Stomach (tissue), 4 donors: ENCODE data around the gene TANC1.

ENCODE experiments used
- CTCF ChIP-seq, 7 experiments: fragments of 450-650 bp in 4 of 7; fragments of 200-600 bp in 3 of 7; sonication (generic) in 3 of 7; IDR thresholded peaks; one replicate each; pipeline ENCODE4 v1.5.1; 2016 to 2019; ENCODE audit warnings: antibody characterized with exemption in 7 of 7, control low read depth in 2 of 7, mild to moderate bottlenecking in 1 of 7
- POLR2AphosphoS5 ChIP-seq, 3 donors: sonication (generic); formaldehyde crosslinking; IDR thresholded peaks; one replicate each; pipeline ENCODE4 v1.6.1; 2016; ENCODE audit warnings: antibody characterized with exemption in 3 of 3

GRCh38 chr2:159090514-159091201 lies 122.2 kb downstream of the TANC1 start:
- TF ChIP-seq POLR2AphosphoS5 (IDR thresholded peaks at IDR 0.05) (no peak), CTCF (IDR thresholded peaks at IDR 0.05) (no peak)
